ENCODE data around the gene ACP2.

- TF ChIP-seq CTCF (IDR thresholded peaks at IDR 0.05; ENCODE audit: insufficient read depth, low read length) = no peak
- TF ChIP-seq, protein P1, sequence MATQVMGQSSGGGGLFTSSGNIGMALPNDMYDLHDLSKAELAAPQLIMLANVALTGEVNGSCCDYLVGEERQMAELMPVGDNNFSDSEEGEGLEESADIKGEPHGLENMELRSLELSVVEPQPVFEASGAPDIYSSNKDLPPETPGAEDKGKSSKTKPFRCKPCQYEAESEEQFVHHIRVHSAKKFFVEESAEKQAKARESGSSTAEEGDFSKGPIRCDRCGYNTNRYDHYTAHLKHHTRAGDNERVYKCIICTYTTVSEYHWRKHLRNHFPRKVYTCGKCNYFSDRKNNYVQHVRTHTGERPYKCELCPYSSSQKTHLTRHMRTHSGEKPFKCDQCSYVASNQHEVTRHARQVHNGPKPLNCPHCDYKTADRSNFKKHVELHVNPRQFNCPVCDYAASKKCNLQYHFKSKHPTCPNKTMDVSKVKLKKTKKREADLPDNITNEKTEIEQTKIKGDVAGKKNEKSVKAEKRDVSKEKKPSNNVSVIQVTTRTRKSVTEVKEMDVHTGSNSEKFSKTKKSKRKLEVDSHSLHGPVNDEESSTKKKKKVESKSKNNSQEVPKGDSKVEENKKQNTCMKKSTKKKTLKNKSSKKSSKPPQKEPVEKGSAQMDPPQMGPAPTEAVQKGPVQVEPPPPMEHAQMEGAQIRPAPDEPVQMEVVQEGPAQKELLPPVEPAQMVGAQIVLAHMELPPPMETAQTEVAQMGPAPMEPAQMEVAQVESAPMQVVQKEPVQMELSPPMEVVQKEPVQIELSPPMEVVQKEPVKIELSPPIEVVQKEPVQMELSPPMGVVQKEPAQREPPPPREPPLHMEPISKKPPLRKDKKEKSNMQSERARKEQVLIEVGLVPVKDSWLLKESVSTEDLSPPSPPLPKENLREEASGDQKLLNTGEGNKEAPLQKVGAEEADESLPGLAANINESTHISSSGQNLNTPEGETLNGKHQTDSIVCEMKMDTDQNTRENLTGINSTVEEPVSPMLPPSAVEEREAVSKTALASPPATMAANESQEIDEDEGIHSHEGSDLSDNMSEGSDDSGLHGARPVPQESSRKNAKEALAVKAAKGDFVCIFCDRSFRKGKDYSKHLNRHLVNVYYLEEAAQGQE (IDR thresholded peaks at IDR 0.05; ENCODE audit: insufficient replicate concordance, low read depth) = no peak
Observed at GRCh38 chr11:47251751-47252150, 3.1 kb upstream of the ACP2 start.
